Measurements from ENCODE around the gene PTRH2.

- no peak for TF ChIP-seq POLR2A (IDR thresholded peaks at IDR 0.05)
- TF ChIP-seq CTCF (IDR thresholded peaks at IDR 0.05) = no peak
- TF ChIP-seq POLR2AphosphoS5 (IDR thresholded peaks at IDR 0.05) = no peak
Observed at GRCh38 chr17:59649886-59650285, 57.3 kb downstream of the PTRH2 start.

Measured in transverse colon (tissue), 4 donors.